Measurements from ENCODE around the gene ARHGAP29.

Gene ARHGAP29

GRCh38 chr1:94265906-94266305, 28.5 kb upstream of the ARHGAP29 start:
- TF ChIP-seq CTCF (IDR thresholded peaks at IDR 0.05; ENCODE audit: insufficient read depth, low read depth, low read length, missing control alignments), result no peak
- H3K4me3 ChIP-seq (ENCODE audit: low read depth, low read length), result no peak overlapping the region
- no peak for DNase-seq (ENCODE audit: low read depth)

- H3K4me3 ChIP-seq (ENCODE audit: low read depth, low read length), result no peak overlapping the region
- no peak for TF ChIP-seq CTCF (IDR thresholded peaks at IDR 0.05; ENCODE audit: insufficient read depth, low read depth, low read length, missing control alignments)
- no peak for DNase-seq (ENCODE audit: low read depth)
These were observed 27.6 kb upstream of the ARHGAP29 start for GRCh38 chr1:94265011-94265422.

- no peak for TF ChIP-seq CTCF (IDR thresholded peaks at IDR 0.05; ENCODE audit: insufficient read depth, low read depth, low read length, missing control alignments)
- H3K4me3 ChIP-seq (ENCODE audit: low read depth, low read length), result no peak overlapping the region
- no peak for DNase-seq (ENCODE audit: low read depth)
These were observed 23.4 kb upstream of the ARHGAP29 start for GRCh38 chr1:94260635-94261387.

GRCh38 chr1:94259635-94260289, 22.4 kb upstream of the ARHGAP29 start:
- no peak overlapping the region for H3K4me3 ChIP-seq (ENCODE audit: low read depth, low read length)
- no peak for TF ChIP-seq CTCF (IDR thresholded peaks at IDR 0.05; ENCODE audit: insufficient read depth, low read depth, low read length, missing control alignments)
- DNase-seq (ENCODE audit: low read depth), result no peak

GRCh38 chr1:94258873-94259331, 21.5 kb upstream of the ARHGAP29 start:
- TF ChIP-seq CTCF (IDR thresholded peaks at IDR 0.05; ENCODE audit: insufficient read depth, low read depth, low read length, missing control alignments), result no peak
- H3K4me3 ChIP-seq (ENCODE audit: low read depth, low read length), result no peak overlapping the region
- no peak for DNase-seq (ENCODE audit: low read depth)

- TF ChIP-seq CTCF (IDR thresholded peaks at IDR 0.05; ENCODE audit: insufficient read depth, low read depth, low read length, missing control alignments), result no peak
- no peak for DNase-seq (ENCODE audit: low read depth)
- H3K4me3 ChIP-seq (ENCODE audit: low read depth, low read length), result no peak overlapping the region
These were observed 20.1 kb upstream of the ARHGAP29 start for GRCh38 chr1:94257444-94257843.
